Trophoblast cell (in vitro differentiated cells and primary cell): ENCODE results near the gene MEGF8.
A peak's percentile ranks its signal among the peaks of the same experiment; 100 is the strongest.

Experiments
- DNase-seq, 2 donors: peaks; one replicate each; pipeline ENCODE4 v3.0.0-alpha.2; 2016
- H2AFZ ChIP-seq: 2 replicates; pipeline ENCODE4 v1.6.1; 2013; ENCODE audit warnings: low read length, moderate library complexity, mild to moderate bottlenecking; ENCODE audit not compliant: insufficient read depth, poor library complexity
- H2AK5ac ChIP-seq: 2 replicates; pipeline ENCODE4 v1.6.1; 2013; ENCODE audit warnings: mild to moderate bottlenecking, low read length
- H2BK120ac ChIP-seq: 2 replicates; pipeline ENCODE4 v1.6.1; 2013; ENCODE audit warnings: low read length, mild to moderate bottlenecking, moderate library complexity; ENCODE audit not compliant: insufficient read depth, poor library complexity
- H2BK12ac ChIP-seq: 2 replicates; pipeline ENCODE4 v1.6.1; 2013; ENCODE audit warnings: mild to moderate bottlenecking, low read length, moderate library complexity
- H2BK5ac ChIP-seq: 2 replicates; pipeline ENCODE4 v1.6.1; 2013; ENCODE audit warnings: low read length, low read depth, moderate library complexity, mild to moderate bottlenecking; ENCODE audit not compliant: poor library complexity
- H3K14ac ChIP-seq: 2 replicates; pipeline ENCODE4 v1.6.1; 2013; ENCODE audit warnings: mild to moderate bottlenecking, low read length
- H3K18ac ChIP-seq: 2 replicates; pipeline ENCODE4 v1.6.1; 2013; ENCODE audit warnings: mild to moderate bottlenecking, low read length
- H3K23ac ChIP-seq: 2 replicates; pipeline ENCODE4 v1.6.1; 2013; ENCODE audit warnings: low read length
- H3K27ac ChIP-seq: 2 replicates; pipeline ENCODE4 v1.5.1; 2013; ENCODE audit warnings: low read depth, mild to moderate bottlenecking, inconsistent platforms, low read length, moderate library complexity
- H3K27me3 ChIP-seq: 2 replicates; pipeline ENCODE4 v1.6.1; 2013; ENCODE audit warnings: inconsistent platforms, mild to moderate bottlenecking, low read length, moderate library complexity; ENCODE audit not compliant: insufficient read depth
- H3K36me3 ChIP-seq, 2 experiments: 1 replicate in 1 of 2; 2 replicates in 1 of 2; pipeline ENCODE4 v1.6.1; 2013; ENCODE audit warnings: low read length in 2 of 2, mild to moderate bottlenecking in 2 of 2, moderate library complexity in 1 of 2; ENCODE audit not compliant: insufficient read depth in 2 of 2, control insufficient read depth in 1 of 2
- H3K4ac ChIP-seq: 2 replicates; pipeline ENCODE4 v1.6.1; 2013; ENCODE audit warnings: low read depth, mild to moderate bottlenecking, low read length, moderate library complexity
- H3K4me1 ChIP-seq, 2 experiments: 1 replicate in 1 of 2; 2 replicates in 1 of 2; pipeline ENCODE4 v1.6.1; 2013; ENCODE audit warnings: low read length in 2 of 2, mild to moderate bottlenecking in 2 of 2, moderate library complexity in 1 of 2; ENCODE audit not compliant: insufficient read depth in 2 of 2, control insufficient read depth in 1 of 2
- H3K4me2 ChIP-seq: 2 replicates; pipeline ENCODE4 v1.6.1; 2013; ENCODE audit warnings: inconsistent platforms, mild to moderate bottlenecking, low read length, moderate library complexity
- H3K4me3 ChIP-seq: 2 replicates; pipeline ENCODE4 v1.5.1; 2013; ENCODE audit warnings: mild to moderate bottlenecking, low read depth, low read length, inconsistent platforms
- H3K79me1 ChIP-seq: one replicate; pipeline ENCODE4 v1.6.1; 2013; ENCODE audit warnings: low read length
- H3K79me2 ChIP-seq: 2 replicates; pipeline ENCODE4 v1.6.1; 2013; ENCODE audit warnings: low read length, mild to moderate bottlenecking; ENCODE audit not compliant: control insufficient read depth, insufficient read depth, poor library complexity
- H3K9ac ChIP-seq: 2 replicates; pipeline ENCODE4 v1.6.1; 2013; ENCODE audit warnings: mild to moderate bottlenecking, low read length
- H3K9me3 ChIP-seq: 2 replicates; pipeline ENCODE4 v1.6.1; 2013; ENCODE audit warnings: low read depth, mild to moderate bottlenecking, control low read depth, inconsistent platforms, low read length; ENCODE audit not compliant: insufficient read depth
- H4K12ac ChIP-seq: 2 replicates; pipeline ENCODE4 v1.6.1; 2013; ENCODE audit warnings: low read depth, mild to moderate bottlenecking, low read length, moderate library complexity
- H4K8ac ChIP-seq: 2 replicates; pipeline ENCODE4 v1.6.1; 2013; ENCODE audit warnings: low read depth, mild to moderate bottlenecking, low read length, moderate library complexity
- H4K91ac ChIP-seq: one replicate; pipeline ENCODE4 v1.6.1; 2013; ENCODE audit warnings: low read depth, mild to moderate bottlenecking, low read length, moderate library complexity
- WGBS: extraction: QIAGEN DNeasy Blood & Tissue Kit; methylation state at CpG from one replicate; pipeline ENCODE4 v1.1.7; 2013; ENCODE audit warnings: missing lambda C conversion rate; ENCODE audit not compliant: insufficient read length, insufficient coverage; ENCODE audit errors: extremely low coverage; 5-methylcytosine and 5-hydroxymethylcytosine counted together

The MEGF8 gene

DNA sequence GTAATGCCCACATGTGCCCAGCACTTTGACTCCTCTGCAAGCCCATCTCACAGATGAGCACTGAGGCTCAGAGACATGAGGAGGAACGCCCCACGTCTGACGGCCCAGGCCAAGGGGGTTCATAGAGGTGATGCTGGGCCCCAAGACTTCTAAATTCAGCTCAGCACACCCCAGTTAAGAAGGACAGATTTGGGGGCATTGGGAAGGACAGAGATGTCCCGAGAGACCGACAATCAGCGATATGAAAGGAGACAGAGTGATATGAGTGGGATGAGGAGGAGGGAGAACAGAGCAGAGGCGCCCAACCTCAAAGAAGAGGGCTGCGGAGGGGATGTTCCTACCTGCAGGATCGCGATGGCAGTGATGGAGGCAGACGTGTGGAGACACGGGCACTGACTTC lies 64.5 kb downstream of the MEGF8 start, which contains the start of gene CNFN:
Gene CNFN, minus strand, starts transcription at position 399 of the 400 bp plus-strand sequence. CDS start 1,260 bp downstream, outside the sequence.
- H3K4me3 ChIP-seq = no peak within 1 kb of the TSS
- H3K9ac ChIP-seq = no peak within 1 kb of the TSS
- no peak within 1 kb of the TSS for H4K12ac ChIP-seq
- peaks cover 2% of the 10 kb centered on the region for H3K27me3 ChIP-seq
- peaks cover 2% of the 10 kb centered on the region for H3K9me3 ChIP-seq
- H3K14ac ChIP-seq = no peak within 1 kb of the TSS
- H3K27ac ChIP-seq = no peak within 1 kb of the TSS
- no peak within 1 kb of the TSS for H2BK5ac ChIP-seq
- no peak within 1 kb of the TSS for H3K23ac ChIP-seq
- H2AFZ ChIP-seq = no peak within 1 kb of the TSS
- H3K79me2 ChIP-seq = peaks cover 2% of the 10 kb centered on the region
- no peak for DNase-seq
- WGBS = no CpG with 5 or more reads among the region's 12 CpGs
- H2AK5ac ChIP-seq = no peak within 1 kb of the TSS
- H3K18ac ChIP-seq = no peak within 1 kb of the TSS
- H3K79me1 ChIP-seq = peaks cover 2% of the 10 kb centered on the region
- H2BK12ac ChIP-seq = no peak within 1 kb of the TSS
- no peak within 1 kb of the TSS for H4K8ac ChIP-seq
- H3K4ac ChIP-seq = no peak within 1 kb of the TSS
- no peak within 1 kb of the TSS for H2BK120ac ChIP-seq
- no peaks in the 10 kb centered on the region for H3K36me3 ChIP-seq
- peaks cover 0 to 5% of the 10 kb centered on the region in 2 experiments for H3K4me1 ChIP-seq
- H3K4me2 ChIP-seq = no peak within 1 kb of the TSS
- H4K91ac ChIP-seq = no peak within 1 kb of the TSS

DNA sequence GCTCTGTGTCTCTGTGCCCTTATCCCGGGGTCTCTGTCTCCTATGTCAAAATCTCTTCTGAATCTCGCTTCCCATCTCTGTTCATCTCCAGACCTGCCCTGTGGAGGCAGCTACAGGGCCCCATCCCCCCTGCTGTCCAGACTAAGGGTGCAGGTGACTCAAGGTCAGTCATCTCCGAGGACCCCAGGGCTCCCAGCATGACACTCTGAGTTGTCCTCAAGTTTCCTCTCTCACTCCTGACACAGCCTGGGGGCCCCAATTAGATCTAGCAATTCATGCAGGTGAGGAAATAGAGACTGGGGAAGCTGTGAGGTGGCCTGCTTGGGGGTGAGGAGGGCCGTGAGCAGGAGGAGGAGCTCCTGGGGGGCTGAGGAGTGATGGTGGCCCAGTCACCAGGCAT lies 66.7 kb downstream of the MEGF8 start:
- no peak overlapping the region for H4K91ac ChIP-seq
- H3K9ac ChIP-seq = no peak overlapping the region
- no peak overlapping the region for H3K4me3 ChIP-seq
- H3K14ac ChIP-seq = no peak overlapping the region
- H3K4me1 ChIP-seq = peaks cover 4 to 5% of the 10 kb centered on the region in 2 experiments
- no peak overlapping the region for H4K8ac ChIP-seq
- H2BK12ac ChIP-seq = no peak overlapping the region
- peaks cover 7% of the 10 kb centered on the region for H3K79me1 ChIP-seq
- no peak overlapping the region for H3K18ac ChIP-seq
- DNase-seq = no peak
- H3K23ac ChIP-seq = no peak overlapping the region
- H3K27ac ChIP-seq = no peak overlapping the region
- H3K9me3 ChIP-seq = peaks cover 2% of the 10 kb centered on the region
- H3K27me3 ChIP-seq = peaks cover 2% of the 10 kb centered on the region
- WGBS = no CpG with 5 or more reads among the region's 4 CpGs
- no peak overlapping the region for H2BK120ac ChIP-seq
- no peak overlapping the region for H2AK5ac ChIP-seq
- no peaks in the 10 kb centered on the region for H3K36me3 ChIP-seq
- H3K79me2 ChIP-seq = peaks cover 3% of the 10 kb centered on the region
- no peak overlapping the region for H3K4me2 ChIP-seq
- no peak overlapping the region for H4K12ac ChIP-seq
- H2BK5ac ChIP-seq = no peak overlapping the region
- no peak overlapping the region for H3K4ac ChIP-seq
- H2AFZ ChIP-seq = no peak overlapping the region

DNA sequence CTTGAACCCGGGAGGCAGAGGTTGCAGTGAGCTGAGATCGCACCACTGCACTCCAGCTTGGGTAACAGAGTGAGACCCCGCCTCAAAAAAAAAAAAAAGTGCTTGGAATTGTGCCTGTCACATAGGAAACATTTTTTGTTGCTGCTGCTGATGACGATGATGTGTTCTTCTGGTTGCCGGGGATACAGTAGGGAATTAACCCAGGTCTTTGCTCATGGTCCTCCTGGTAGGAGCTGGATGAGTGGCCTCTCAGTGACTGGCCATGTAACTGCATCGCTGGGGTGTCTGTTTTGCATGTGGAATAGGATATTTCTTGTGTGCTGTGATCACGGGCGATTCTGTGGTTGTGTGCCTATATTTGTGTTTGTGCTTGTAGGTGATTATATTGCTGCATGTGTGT lies 69.3 kb downstream of the MEGF8 start:
- H3K79me1 ChIP-seq = peaks cover 9% of the 10 kb centered on the region
- H3K4me3 ChIP-seq = no peak overlapping the region
- H2BK12ac ChIP-seq = no peak overlapping the region
- H2BK5ac ChIP-seq = no peak overlapping the region
- no peak overlapping the region for H3K4ac ChIP-seq
- no peak overlapping the region for H2AFZ ChIP-seq
- H3K14ac ChIP-seq = no peak overlapping the region
- peaks cover 3% of the 10 kb centered on the region for H3K9me3 ChIP-seq
- no CpG with 5 or more reads among the region's 8 CpGs for WGBS
- no peak overlapping the region for H4K91ac ChIP-seq
- no peak overlapping the region for H2AK5ac ChIP-seq
- no peak overlapping the region for H3K18ac ChIP-seq
- no peak overlapping the region for H2BK120ac ChIP-seq
- H3K79me2 ChIP-seq = peaks cover 2% of the 10 kb centered on the region
- no peak overlapping the region for H3K23ac ChIP-seq
- no peak overlapping the region for H3K27ac ChIP-seq
- H3K36me3 ChIP-seq = no peaks in the 10 kb centered on the region
- H4K8ac ChIP-seq = no peak overlapping the region
- H4K12ac ChIP-seq = no peak overlapping the region
- peaks cover 2% of the 10 kb centered on the region for H3K27me3 ChIP-seq
- H3K4me2 ChIP-seq = no peak overlapping the region
- H3K4me1 ChIP-seq = peaks cover 10 to 12% of the 10 kb centered on the region in 2 experiments
- H3K9ac ChIP-seq = no peak overlapping the region
- peak; percentile 75 to 85 for DNase-seq

DNA sequence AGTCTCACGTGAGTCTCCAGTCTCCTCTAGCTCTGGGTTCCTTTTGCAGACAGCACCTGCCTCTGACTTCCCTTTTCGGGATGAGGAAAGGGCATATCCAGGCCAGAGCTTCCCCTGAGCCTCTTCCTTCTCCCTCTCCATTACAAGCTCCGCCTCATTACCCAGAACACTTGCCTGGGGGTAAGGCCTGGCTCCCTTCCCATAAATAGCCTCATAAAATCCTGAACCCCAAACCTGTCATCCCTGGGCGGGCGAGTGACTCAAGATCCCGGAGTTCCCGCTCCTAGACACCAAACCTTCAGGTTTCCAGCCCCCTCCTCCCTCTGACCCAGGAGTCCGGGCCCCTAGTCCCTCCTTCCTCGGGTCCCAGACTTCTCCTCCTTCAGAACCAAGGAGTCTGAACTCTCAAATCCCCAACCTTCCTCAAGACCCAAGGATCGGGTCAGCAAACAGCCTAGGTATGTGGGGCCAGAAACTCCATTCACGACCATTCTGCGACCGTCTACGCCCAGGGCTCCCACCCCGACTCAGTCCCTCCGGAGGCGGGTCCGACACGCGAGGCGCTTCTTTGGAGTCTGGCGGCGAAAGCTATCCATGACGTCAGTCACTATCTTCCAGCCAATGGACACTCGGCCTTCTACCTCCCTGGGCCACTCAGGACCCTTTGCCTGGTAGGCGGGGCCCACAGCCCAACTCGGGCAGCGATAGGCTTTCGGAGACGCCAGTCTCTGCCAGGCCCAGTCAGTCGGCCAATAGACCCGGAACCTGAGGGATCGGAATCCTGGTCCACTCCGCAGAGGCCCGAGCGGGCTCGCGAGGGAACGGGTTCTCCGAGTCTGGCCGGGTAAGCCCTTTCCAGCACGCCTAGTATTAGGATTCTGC lies 71.2 kb downstream of the MEGF8 start:
- peaks cover 13 to 14% of the 10 kb centered on the region in 2 experiments for H3K4me1 ChIP-seq
- H2BK5ac ChIP-seq = peak overlapping the region; percentile 81
- peak overlapping the region; percentile 45 for H2AK5ac ChIP-seq
- peak overlapping the region; percentile 64 for H4K12ac ChIP-seq
- peak overlapping the region; percentile 39 for H3K27ac ChIP-seq
- H3K36me3 ChIP-seq = no peaks in the 10 kb centered on the region
- no CpG with 5 or more reads among the region's 42 CpGs for WGBS
- H3K9me3 ChIP-seq = peaks cover 1% of the 10 kb centered on the region
- H3K14ac ChIP-seq = peak overlapping the region; percentile 81
- H3K4ac ChIP-seq = peak overlapping the region; percentile 3
- peak overlapping the region; percentile 71 for H3K4me3 ChIP-seq
- H2AFZ ChIP-seq = peak overlapping the region; percentile 71
- peak overlapping the region; percentile 75 for H3K4me2 ChIP-seq
- peaks cover 2% of the 10 kb centered on the region for H3K79me2 ChIP-seq
- peak overlapping the region; percentile 73 for H2BK120ac ChIP-seq
- peak overlapping the region; percentile 23 for H2BK12ac ChIP-seq
- H3K79me1 ChIP-seq = peaks cover 9% of the 10 kb centered on the region
- no peaks in the 10 kb centered on the region for H3K27me3 ChIP-seq
- peak; percentile 100 for DNase-seq
- H4K91ac ChIP-seq = peak overlapping the region; percentile 90
- no peak overlapping the region for H3K23ac ChIP-seq
- H3K9ac ChIP-seq = peak overlapping the region; percentile 30
- H4K8ac ChIP-seq = peak overlapping the region; percentile 95
- H3K18ac ChIP-seq = peak overlapping the region; percentile 50
